SK-N-SH (cell line): ENCODE results near the gene NEURL1. TPM values are rescaled to one million over a fixed set of nuclear protein-coding genes. Genes with fewer than 3 reads are reported as not detected.

Experiments used
- CTCF ChIA-PET: fragments of 300-600, 350-600 bp; formaldehyde crosslinking; extraction: SDS; loops from one replicate; lab custom pipeline; 2021; lab: Yijun Ruan, JAX
- POLR2A ChIA-PET: fragments of 350-600 bp; sonication (Branson Sonifier 250); formaldehyde crosslinking; extraction: SDS; loops from one replicate; lab custom pipeline; 2020; ENCODE audit warnings: antibody characterized with exemption, inconsistent platforms; lab: Yijun Ruan, JAX
- DNase-seq: peaks from one replicate; pipeline ENCODE4 v3.0.0; 2012
- H2AFZ ChIP-seq: fragments of 200-600 bp; sonication (generic); 2 replicates; pipeline ENCODE4 v1.8.1; 2016; ENCODE audit warnings: antibody characterized with exemption, mild to moderate bottlenecking, low read depth
- H3F3A ChIP-seq: fragments of 200-600 bp; sonication (generic); replicated peaks from 2 replicates; pipeline ENCODE3; 2016; ENCODE audit warnings: antibody characterized with exemption, mild to moderate bottlenecking; ENCODE audit not compliant: insufficient read depth
- H3K27ac ChIP-seq, 2 experiments: fragments of 200-500 bp in 1 of 2; fragments of 200-600 bp in 1 of 2; sonication (Bioruptor generic) in 1 of 2; sonication (generic), shearing (Covaris generic) in 1 of 2; 2 replicates each; pipeline versions ENCODE4 v1.5.1 to v1.6.1; 2014 to 2016; ENCODE audit warnings: low read depth in 2 of 2, inconsistent platforms in 1 of 2, low read length in 1 of 2, mild to moderate bottlenecking in 1 of 2, mixed read lengths in 1 of 2
- H3K27me3 ChIP-seq: fragments of 200-600 bp; sonication (generic), shearing (Covaris generic); 2 replicates; pipeline ENCODE4 v1.6.1; 2016; ENCODE audit warnings: mixed run types; ENCODE audit not compliant: insufficient read depth
- H3K36me3 ChIP-seq, 2 experiments: fragments of 200-500 bp in 1 of 2; fragments of 200-600 bp in 1 of 2; sonication (Bioruptor generic) in 1 of 2; sonication (generic) in 1 of 2; replicated peaks in 1 of 2; 2 replicates each; pipeline versions ENCODE3 to v1.5.1; 2014 to 2016; ENCODE audit warnings: low read length in 1 of 2, mild to moderate bottlenecking in 1 of 2; ENCODE audit not compliant: insufficient read depth in 2 of 2, control insufficient read depth in 1 of 2
- H3K4me1 ChIP-seq, 2 experiments: fragments of 200-500 bp in 1 of 2; fragments of 200-600 bp in 1 of 2; sonication (Bioruptor generic) in 1 of 2; sonication (generic), shearing (Covaris generic) in 1 of 2; 2 replicates each; pipeline versions ENCODE4 v1.5.1 to v1.6.1; 2014 to 2016; ENCODE audit warnings: low read depth in 1 of 2, low read length in 1 of 2, mixed run types in 1 of 2; ENCODE audit not compliant: insufficient read depth in 2 of 2, control insufficient read depth in 1 of 2
- H3K4me2 ChIP-seq: fragments of 200-600 bp; sonication (generic), shearing (Covaris generic); 2 replicates; pipeline ENCODE4 v1.6.1; 2017; ENCODE audit warnings: mixed run types
- H3K4me3 ChIP-seq, 2 experiments: fragments of 200-500 bp in 1 of 2; fragments of 200-600 bp in 1 of 2; sonication (Bioruptor generic) in 1 of 2; sonication (generic), shearing (Covaris generic) in 1 of 2; 2 replicates each; pipeline versions ENCODE4 v1.5.1 to v1.8.1; 2014 to 2016; ENCODE audit warnings: low read depth in 2 of 2, inconsistent platforms in 1 of 2, low read length in 1 of 2, mild to moderate bottlenecking in 1 of 2, mixed read lengths in 1 of 2, moderate library complexity in 1 of 2
- H3K79me2 ChIP-seq: fragments of 200-600 bp; sonication (generic); 2 replicates; pipeline ENCODE4 v1.8.1; 2017; ENCODE audit warnings: mild to moderate bottlenecking; ENCODE audit not compliant: insufficient read depth
- H3K9ac ChIP-seq: fragments of 200-600 bp; sonication (generic); 2 replicates; pipeline ENCODE4 v1.6.1; 2017; ENCODE audit warnings: mixed run types
- H3K9me2 ChIP-seq: fragments of 200-600 bp; sonication (generic); 2 replicates; pipeline ENCODE4 v1.6.1; 2017; ENCODE audit warnings: mixed run types
- H3K9me3 ChIP-seq: fragments of 200-600 bp; sonication (generic); 2 replicates; pipeline ENCODE4 v1.6.1; 2017; ENCODE audit warnings: mixed run types, mild to moderate bottlenecking, moderate library complexity
- H4K20me1 ChIP-seq: fragments of 200-600 bp; sonication (generic); 2 replicates; pipeline ENCODE4 v1.6.1; 2017; ENCODE audit warnings: mild to moderate bottlenecking, mixed run types; ENCODE audit not compliant: insufficient read depth
- ELF1 ChIP-seq: IDR thresholded peaks from 2 replicates; pipeline ENCODE4 v1.4.0; 2012
- EP300 ChIP-seq, 2 experiments: IDR thresholded peaks; 2 replicates each; pipeline versions ENCODE4 v1.4.0 to v1.6.1; 2012; ENCODE audit warnings: borderline replicate concordance in 1 of 2, low read depth in 1 of 2, low read length in 1 of 2
- MXI1 ChIP-seq: IDR thresholded peaks from 2 replicates; pipeline ENCODE4 v1.6.1; 2012; ENCODE audit warnings: mild to moderate bottlenecking, low read depth, low read length, improper control_type of control experiment
- REST ChIP-seq: IDR thresholded peaks from 2 replicates; pipeline ENCODE4 v1.6.1; 2012; ENCODE audit warnings: mild to moderate bottlenecking, low read depth, low read length, moderate library complexity
- RXRA ChIP-seq: IDR thresholded peaks from 2 replicates; pipeline ENCODE4 v1.4.0; 2012; ENCODE audit warnings: low read depth, mild to moderate bottlenecking, borderline replicate concordance
- SIN3A ChIP-seq: IDR thresholded peaks from 2 replicates; pipeline ENCODE4 v1.6.1; 2012; ENCODE audit warnings: low read depth, mild to moderate bottlenecking, low read length, moderate library complexity, borderline replicate concordance
- TCF12 ChIP-seq: IDR thresholded peaks from 2 replicates; pipeline ENCODE4 v1.4.0; 2012
- USF1 ChIP-seq: IDR thresholded peaks from 2 replicates; pipeline ENCODE4 v1.4.0; 2012; ENCODE audit warnings: low read depth, borderline replicate concordance
- WGBS: methylation state at CpG from one replicate; pipeline ENCODE4 v1.1.6; 2017; ENCODE audit warnings: low lambda C conversion rate; 5-methylcytosine and 5-hydroxymethylcytosine counted together
- polyA plus RNA-seq, 3 experiments: library from polyadenylated mRNA; depleted of rRNA; stranded (reverse); fragments of >200 nt; gene quantifications; 2 replicates each; pipeline ENCODE4 v1.2.3, GENCODE V29; 2012
- TF ChIP-seq, protein P1 (sequence below): fragments of 150-350 bp; IDR thresholded peaks from 2 replicates; pipeline ENCODE4 v1.6.1; 2016; ENCODE audit warnings: mild to moderate bottlenecking, low read depth, low read length
- TF ChIP-seq, protein P2 (sequence below): IDR thresholded peaks from 2 replicates; pipeline ENCODE4 v1.4.0; 2012; ENCODE audit warnings: low read depth
- TF ChIP-seq, protein P3 (sequence below): IDR thresholded peaks from 2 replicates; pipeline ENCODE4 v1.4.0; 2012; ENCODE audit warnings: low read depth, borderline replicate concordance

Gene NEURL1
- polyA plus RNA-seq (2012; rRNA removed): 0.05 and 0.19 TPM in 2 replicates
- polyA plus RNA-seq (2012; cell fraction: cytosol; rRNA removed): 0.04 and 0.05 TPM in 2 replicates
- 0.12 and 0.36 TPM in 2 replicates for polyA plus RNA-seq (2012; cell fraction: nucleus; rRNA removed)

GRCh38 chr10:103493362-103493915 lies at the start of gene NEURL1:
TSS of gene NEURL1 (plus strand) at chr10:103493705. CDS start at chr10:103494388, 683 bp downstream.
- DNase-seq: peak; percentile 85
- Histone ChIP-seq H3K9me2 (no peaks in the 10 kb centered on the region), H3F3A (peaks cover 9% of the 10 kb centered on the region), H2AFZ (no peak within 1 kb of the TSS), H3K4me2 (peak within 1 kb of the TSS; percentile 87), H4K20me1 (no peaks in the 10 kb centered on the region), H3K27me3 (peaks cover 43% of the 10 kb centered on the region), H3K9ac (no peak within 1 kb of the TSS), H3K4me3 (peak within 1 kb of the TSS; percentile 54 to 56), H3K79me2 (no peaks in the 10 kb centered on the region), H3K9me3 (no peaks in the 10 kb centered on the region), H3K27ac (peak within 1 kb of the TSS in 1 of 2 experiments; percentile 76; a peak in 2 of 4 replicates), H3K4me1 (peaks cover 0 to 34% of the 10 kb centered on the region in 2 experiments; a peak in 2 of 4 replicates), H3K36me3 (no peaks in the 10 kb centered on the region)
- 44% methylated on average over 25 of the region's 65 CpGs for WGBS
- TF ChIP-seq, protein P1, sequence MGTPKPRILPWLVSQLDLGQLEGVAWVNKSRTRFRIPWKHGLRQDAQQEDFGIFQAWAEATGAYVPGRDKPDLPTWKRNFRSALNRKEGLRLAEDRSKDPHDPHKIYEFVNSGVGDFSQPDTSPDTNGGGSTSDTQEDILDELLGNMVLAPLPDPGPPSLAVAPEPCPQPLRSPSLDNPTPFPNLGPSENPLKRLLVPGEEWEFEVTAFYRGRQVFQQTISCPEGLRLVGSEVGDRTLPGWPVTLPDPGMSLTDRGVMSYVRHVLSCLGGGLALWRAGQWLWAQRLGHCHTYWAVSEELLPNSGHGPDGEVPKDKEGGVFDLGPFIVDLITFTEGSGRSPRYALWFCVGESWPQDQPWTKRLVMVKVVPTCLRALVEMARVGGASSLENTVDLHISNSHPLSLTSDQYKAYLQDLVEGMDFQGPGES: no peak
- peak; percentile 23; the same call in 1 of the 2 replicates for TF ChIP-seq MXI1
- CTCF ChIA-PET: interaction anchor here (0.6 to 2.8 kb wide), 13 partner anchors 9 to 193 kb away, joined by 3 to 27 read pairs (median 4); no protein-coding TSS in a partner anchor
- POLR2A ChIA-PET: interaction anchor here (2.4 kb wide), 1 partner anchor 9 kb away, joined by 13 read pairs; no protein-coding TSS in a partner anchor

DNA sequence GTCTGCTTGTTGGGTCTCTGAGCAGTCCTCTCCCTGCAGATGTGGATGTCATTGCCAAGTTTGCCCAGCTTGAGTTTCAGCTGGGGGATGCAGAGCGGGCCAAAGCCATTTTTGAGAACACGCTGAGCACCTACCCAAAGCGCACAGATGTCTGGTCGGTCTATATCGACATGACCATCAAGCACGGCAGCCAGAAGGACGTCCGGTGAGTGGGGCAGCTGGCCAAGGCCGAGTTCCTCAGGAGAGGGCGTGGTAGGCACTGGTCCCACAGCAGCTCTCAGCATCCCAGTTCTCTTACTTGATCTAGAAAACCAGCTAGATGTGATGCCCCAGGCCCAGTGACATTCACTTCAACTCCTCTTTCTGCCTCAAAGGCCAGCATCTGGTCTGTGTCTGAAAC lies 49.0 kb upstream of the NEURL1 start:
- WGBS: 100% methylated on average over 2 of the region's 10 CpGs
- H4K20me1 ChIP-seq: no peaks in the 10 kb centered on the region
- H3K9ac ChIP-seq: no peak overlapping the region
- ChIA-PET POLR2A (no interaction called here), CTCF (interaction anchor here (0.7 to 3.2 kb wide), 3 partner anchors 13 to 242 kb away, joined by 3 to 17 read pairs (median 3); no protein-coding TSS in a partner anchor)
- H3K4me3 ChIP-seq: no peak overlapping the region
- no peak overlapping the region for H3K27ac ChIP-seq
- peaks cover 50 to 78% of the 10 kb centered on the region in 2 experiments for H3K36me3 ChIP-seq
- no peaks in the 10 kb centered on the region; a peak in 1 of 4 replicates for H3K4me1 ChIP-seq
- no peak overlapping the region for H3K4me2 ChIP-seq
- H3K9me2 ChIP-seq: no peaks in the 10 kb centered on the region
- TF ChIP-seq, protein P2, sequence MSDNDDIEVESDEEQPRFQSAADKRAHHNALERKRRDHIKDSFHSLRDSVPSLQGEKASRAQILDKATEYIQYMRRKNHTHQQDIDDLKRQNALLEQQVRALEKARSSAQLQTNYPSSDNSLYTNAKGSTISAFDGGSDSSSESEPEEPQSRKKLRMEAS: no peak
- TF ChIP-seq, protein P3, sequence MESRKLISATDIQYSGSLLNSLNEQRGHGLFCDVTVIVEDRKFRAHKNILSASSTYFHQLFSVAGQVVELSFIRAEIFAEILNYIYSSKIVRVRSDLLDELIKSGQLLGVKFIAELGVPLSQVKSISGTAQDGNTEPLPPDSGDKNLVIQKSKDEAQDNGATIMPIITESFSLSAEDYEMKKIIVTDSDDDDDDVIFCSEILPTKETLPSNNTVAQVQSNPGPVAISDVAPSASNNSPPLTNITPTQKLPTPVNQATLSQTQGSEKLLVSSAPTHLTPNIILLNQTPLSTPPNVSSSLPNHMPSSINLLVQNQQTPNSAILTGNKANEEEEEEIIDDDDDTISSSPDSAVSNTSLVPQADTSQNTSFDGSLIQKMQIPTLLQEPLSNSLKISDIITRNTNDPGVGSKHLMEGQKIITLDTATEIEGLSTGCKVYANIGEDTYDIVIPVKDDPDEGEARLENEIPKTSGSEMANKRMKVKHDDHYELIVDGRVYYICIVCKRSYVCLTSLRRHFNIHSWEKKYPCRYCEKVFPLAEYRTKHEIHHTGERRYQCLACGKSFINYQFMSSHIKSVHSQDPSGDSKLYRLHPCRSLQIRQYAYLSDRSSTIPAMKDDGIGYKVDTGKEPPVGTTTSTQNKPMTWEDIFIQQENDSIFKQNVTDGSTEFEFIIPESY: no peak
- TF ChIP-seq RXRA: no peak
- TF ChIP-seq EP300 (IDR thresholded peaks at IDR 0.05; ENCODE audit: borderline replicate concordance in 1 of 2, low read depth in 1 of 2, low read length in 1 of 2): no peak
- TF ChIP-seq TCF12: no peak
- no peak for TF ChIP-seq SIN3A
- TF ChIP-seq ELF1: no peak
- TF ChIP-seq USF1: no peak
- no peak for TF ChIP-seq REST
- no peak for TF ChIP-seq MXI1
- no peak overlapping the region for H2AFZ ChIP-seq
- H3K79me2 ChIP-seq: no peaks in the 10 kb centered on the region
- H3K9me3 ChIP-seq: no peaks in the 10 kb centered on the region
- no peaks in the 10 kb centered on the region for H3K27me3 ChIP-seq
- no peak for DNase-seq
- peaks cover 5% of the 10 kb centered on the region for H3F3A ChIP-seq
